ENCODE measurements around the gene PTX4.

DNA sequence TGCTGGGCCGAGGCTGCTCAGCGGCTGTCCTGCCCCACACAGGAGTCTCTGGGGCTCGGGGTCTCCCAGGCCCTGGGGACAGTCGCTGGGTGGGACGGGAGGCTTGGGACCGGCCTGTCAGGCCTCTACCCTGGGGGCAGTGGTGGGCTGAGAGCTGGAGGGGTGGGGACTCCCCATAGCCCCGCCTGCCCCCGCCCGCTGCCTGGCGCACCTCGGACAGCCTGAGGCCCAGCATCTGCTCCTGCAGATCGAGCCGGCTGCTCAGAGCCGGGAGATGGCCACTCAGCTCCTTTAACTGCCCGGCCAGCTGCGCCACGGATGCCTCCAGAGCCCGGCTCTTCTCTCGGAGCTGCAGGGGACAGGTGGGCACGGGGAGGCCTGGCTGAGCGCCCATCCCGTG, 51.1 kb downstream of the PTX4 start:
- TF ChIP-seq GATA3 (IDR thresholded peaks at IDR 0.05; ENCODE audit: low read depth, low read length) (no peak), GATA2 (IDR thresholded peaks at IDR 0.05; ENCODE audit: low read depth, low read length) (no peak)
